ENCODE data around the gene LOXHD1.

Gene LOXHD1

GRCh38 chr18:46429130-46429529, 227.9 kb downstream of the LOXHD1 start:
- no peak overlapping the region for H3K4me3 ChIP-seq
- no peak overlapping the region for H3K27ac ChIP-seq

GRCh38 chr18:46428368-46428767, 228.7 kb downstream of the LOXHD1 start:
- H3K27ac ChIP-seq: no peak overlapping the region
- no peak overlapping the region for H3K4me3 ChIP-seq

- no peak overlapping the region for H3K27ac ChIP-seq
- H3K4me3 ChIP-seq: no peak overlapping the region
Measured at GRCh38 chr18:46427216-46427995, 229.6 kb downstream of the LOXHD1 start.
